Midbrain (tissue), 1 donor: ENCODE measurements around the gene WASF1.
"Not testable (repeated sequence)": the region's sequence is repeated elsewhere in the genome, so short reads cannot be mapped to it uniquely, and the experiment has no call there.

Experiments
- DNase-seq: peaks from one replicate; lab custom pipeline; 2025; lab: John Stamatoyannopoulos, UW

The WASF1 gene

DNA sequence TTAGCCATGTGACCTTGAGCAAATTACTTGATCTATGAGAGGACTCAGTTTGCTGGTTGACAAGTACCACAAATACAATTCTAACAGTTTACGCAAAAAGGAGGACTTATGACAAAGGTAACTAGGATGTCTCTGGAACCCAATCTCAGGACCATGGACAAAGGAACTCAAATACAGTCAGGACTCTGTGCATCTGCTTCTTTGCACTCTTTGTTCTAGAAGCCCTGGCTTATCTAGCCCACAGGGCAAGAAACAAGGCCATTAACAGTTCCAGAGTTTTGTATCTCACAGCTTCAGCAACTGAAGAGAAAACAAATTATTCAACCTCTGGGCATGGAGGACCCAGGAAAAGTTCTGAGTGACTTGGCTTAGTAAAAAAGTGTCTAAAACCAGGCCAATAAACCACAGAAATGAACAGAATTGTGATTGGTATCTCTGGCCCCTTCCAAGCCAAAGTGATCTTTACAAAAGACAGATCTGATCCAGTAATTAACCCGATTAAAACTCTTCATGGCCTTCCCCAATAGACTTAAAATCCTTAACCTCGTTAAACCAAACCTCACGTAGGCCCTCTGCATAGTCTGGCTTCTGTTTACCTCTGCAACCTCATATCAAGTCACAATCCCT lies 5.9 kb downstream of the WASF1 start:
- peak; percentile 12 for DNase-seq

GRCh38 chr6:110170081-110170480 lies 9.4 kb downstream of the WASF1 start:
- DNase-seq, result no peak

DNA sequence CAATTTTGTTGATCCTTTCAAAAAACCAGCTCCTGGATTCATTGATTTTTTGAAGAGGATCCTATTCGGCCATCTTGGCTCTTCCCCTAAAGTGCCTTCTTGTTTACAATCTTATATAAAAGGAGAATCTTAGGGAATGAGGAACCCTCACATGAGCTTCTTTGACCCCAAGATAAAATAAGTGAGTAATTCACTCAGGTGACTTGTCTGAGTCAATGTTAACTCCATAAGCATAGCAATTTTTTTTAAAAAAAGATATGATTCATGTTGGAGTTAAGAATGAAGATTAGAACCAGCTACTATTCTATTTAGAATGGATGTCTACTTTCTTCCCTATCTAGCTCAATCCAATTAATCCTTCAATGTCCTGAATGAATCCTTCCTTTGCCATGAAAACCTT lies 21.0 kb downstream of the WASF1 start:
- no peak for DNase-seq

- DNase-seq, result no peak
Observed at GRCh38 chr6:110147870-110148269, 31.6 kb downstream of the WASF1 start.

GRCh38 chr6:110140650-110141049 lies 38.8 kb downstream of the WASF1 start:
- DNase-seq, result no peak

DNA sequence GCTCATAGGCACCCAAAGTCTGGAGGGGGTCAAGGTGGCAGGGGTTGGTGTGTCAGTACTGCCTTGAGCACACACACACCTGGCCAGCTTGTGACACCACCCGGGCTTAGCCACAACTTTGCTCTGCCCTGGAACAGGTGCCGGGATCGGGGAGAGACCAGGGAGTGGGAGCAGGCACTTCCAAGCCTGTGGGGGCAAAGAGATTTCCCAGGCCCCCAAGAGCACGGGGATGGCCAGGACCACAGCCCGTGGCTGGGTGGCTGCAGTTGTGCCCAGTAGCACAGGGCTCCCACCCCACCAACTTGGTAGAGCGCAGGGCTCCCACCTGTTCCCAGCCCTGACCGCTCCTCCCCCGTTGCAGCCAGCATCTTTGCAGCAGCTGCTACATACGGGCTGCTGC lies 40.4 kb downstream of the WASF1 start:
- no peak for DNase-seq

DNA sequence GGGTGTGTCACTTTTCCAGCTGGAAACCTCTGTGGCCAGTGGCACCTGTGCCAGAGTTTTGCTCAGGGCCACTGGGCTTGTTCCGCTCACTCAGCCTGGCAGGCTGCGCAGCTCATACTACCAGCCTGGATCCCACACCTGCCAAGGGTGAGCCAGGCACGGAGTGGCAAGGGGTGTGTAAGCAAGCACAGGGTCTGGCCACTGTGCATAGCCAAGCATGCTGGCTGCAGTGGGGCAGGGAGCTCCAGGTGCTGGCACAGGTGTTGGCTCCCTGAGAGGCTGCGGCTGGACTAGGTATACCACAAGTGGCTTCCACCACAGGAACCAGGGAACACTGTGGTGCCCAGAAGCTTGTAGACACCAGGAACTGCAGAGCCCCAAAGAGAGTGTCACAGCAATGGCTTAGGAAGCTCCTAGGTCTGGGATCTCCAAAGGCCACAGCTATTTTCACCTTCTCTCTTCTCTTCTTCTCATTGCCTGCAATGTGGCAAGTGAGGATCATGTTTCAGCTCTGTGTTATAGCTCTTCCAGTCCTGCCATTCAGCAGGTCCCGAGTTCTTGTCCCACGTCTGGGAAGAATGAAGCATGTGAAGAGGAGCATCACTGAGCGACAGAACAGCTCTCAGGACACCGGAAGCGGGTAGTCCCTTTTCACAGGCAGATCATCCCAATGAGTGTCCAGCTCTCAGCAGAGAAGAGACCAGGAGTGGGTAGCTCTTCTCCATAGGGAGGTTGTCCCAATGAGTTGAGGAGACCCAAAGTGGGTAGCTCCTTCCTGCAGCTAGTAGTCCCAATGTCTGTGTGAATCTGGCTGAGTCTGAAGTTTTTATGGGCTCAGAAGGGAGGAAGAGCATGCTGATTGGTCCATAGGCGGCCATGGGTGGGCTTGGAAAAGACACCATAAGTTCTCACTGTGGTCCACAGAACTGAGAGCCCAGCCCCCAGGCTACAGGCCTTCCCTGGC lies 41.3 kb downstream of the WASF1 start:
- no peak for DNase-seq

GRCh38 chr6:110130362-110130761 lies 49.1 kb downstream of the WASF1 start:
- DNase-seq, result no peak

DNA sequence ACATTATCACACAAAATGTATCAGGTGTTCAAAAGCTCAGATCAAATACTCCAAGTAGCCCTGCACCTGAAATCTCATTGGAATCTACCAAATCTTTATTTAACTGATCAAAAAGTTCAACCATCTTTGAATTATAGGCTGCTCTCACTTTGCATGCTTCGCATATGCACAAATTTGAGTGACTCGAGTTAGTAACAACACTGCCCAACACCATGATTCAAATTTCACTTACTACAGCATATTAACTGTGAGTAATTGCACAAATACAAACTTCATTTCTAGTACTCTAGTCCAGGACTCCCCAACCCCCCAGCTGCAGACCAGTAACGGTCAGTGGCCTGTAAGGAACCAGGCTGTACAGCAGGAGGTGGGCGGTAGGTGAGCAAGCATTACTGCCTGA lies 51.1 kb downstream of the WASF1 start:
- DNase-seq, result no peak

- DNase-seq, result no peak
Observed at GRCh38 chr6:110125361-110125760, 54.1 kb downstream of the WASF1 start.

GRCh38 chr6:110121655-110122054 lies 57.8 kb downstream of the WASF1 start:
- not testable (repeated sequence) for DNase-seq

DNA sequence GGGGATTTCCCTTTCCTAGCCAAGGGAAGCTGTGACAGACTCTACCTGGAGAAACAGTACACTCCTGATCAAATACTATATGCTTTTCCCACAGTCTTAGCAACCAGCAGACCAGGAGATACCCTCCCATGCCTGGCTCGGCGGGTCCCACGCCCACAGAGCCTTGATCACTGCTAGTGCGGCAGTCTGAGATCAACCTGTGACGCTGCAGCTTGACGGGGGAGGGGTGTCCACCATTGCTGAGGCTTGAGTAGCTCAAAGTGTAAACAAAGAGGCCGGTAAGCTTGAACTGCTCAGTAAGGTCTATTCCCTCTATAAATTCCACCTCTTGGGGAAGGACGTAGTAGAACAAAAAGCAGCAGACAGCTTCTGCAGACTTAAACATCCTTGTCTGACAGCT lies 63.2 kb downstream of the WASF1 start:
- no peak for DNase-seq

DNA sequence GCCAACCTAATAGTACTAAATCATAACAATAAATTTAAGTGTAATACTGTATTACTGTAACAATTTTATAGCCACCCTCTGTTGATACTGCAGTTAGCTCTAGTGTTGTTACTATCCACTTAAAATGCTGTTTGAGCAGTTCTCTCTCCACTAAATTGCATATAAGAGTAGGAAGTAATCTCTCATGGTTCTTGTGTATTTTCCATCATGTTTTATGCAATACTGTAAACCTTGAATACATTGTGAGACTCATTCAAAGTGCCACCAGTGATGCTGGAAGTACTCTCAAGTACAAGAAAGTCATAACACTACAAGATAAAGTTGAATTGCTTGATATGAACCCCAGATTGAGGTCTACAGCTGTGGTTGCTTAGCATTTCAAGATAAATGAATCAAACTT lies 65.5 kb downstream of the WASF1 start:
- no peak for DNase-seq

GRCh38 chr6:110105296-110105695 lies 74.2 kb downstream of the WASF1 start:
- DNase-seq, result no peak

DNA sequence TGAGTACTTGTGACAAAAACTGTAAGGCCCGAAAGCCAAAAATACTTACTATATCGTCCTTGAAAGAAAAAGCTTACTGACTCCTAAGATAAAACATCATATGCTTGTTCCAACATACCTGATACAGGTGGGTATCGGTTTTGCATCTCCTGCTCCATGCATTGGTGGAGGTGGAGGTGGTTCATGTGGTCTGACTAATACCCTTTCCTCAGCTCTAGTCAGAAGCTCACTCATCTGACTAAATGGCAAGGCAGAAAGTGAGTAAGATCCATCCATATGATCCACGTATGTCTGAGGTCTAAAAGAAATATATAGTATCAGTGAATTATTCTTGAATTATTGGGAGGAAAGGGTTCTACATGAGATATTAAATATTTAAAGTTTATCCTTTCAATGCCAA lies 76.2 kb downstream of the WASF1 start:
- DNase-seq, result no peak

DNA sequence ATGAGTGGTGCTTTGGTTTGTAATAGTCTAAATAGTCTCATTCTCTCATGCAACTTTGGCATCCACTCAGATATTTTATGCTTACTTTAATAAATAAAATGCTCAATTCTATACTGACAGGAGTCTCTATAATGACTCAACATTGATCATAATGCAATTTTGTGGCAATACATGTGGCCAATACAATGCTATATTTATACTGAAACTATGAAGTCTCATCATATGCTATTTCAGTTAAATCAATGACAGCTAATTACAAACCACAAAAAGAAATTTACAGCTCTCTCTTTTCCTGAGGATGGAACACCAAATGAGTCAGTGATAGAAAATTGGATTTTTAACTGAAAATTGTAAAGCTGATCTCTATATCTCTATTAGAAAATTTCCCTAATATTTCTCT lies 77.1 kb downstream of the WASF1 start:
- DNase-seq, result no peak

DNA sequence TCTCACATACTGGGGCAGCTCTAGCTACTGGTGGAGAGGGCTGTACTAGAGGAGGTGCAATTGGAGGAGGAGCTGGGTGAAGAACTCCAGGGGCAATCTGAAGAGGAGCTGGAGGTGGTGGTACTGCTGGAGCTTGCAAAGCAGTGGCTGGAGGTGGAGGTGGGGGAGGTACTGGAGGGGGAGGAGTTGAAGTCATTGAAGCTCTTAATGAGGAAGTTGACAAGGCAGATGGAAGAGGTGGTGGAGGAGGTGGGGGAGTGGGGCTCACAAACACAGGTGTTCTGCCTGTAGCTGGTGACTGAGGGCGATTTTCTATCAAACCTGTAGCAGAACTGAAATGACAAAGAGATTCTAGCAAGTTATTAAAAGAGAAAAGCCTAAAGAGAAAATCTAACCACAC lies 77.6 kb downstream of the WASF1 start:
- DNase-seq, result no peak

GRCh38 chr6:110098511-110099116 lies 80.9 kb downstream of the WASF1 start:
- DNase-seq, result no peak

- no peak for DNase-seq
Observed at GRCh38 chr6:110097443-110097842, 82.0 kb downstream of the WASF1 start.

GRCh38 chr6:110095935-110096334 lies 83.5 kb downstream of the WASF1 start:
- DNase-seq, result no peak

DNA sequence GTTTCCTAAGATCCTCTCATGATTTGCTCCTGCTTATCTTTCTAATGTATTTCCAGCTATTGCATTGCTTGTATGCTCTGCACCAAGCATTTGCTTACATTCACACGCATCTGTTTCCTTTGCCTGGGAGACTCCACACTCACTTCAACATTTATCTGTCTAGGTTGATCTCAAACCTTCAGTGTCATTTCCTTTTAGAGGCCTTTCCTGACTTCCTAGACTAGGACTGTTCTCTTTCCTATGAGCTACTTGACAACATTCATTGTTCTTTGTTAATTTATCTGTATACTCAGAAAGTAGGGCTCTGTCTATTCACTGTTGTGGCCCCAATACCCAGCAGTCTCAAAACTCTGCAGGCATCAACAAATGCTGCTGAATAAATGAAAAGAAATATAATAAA lies 84.4 kb downstream of the WASF1 start:
- peak; percentile 50 for DNase-seq

- DNase-seq, result no peak
Observed at GRCh38 chr6:110093981-110094380, 85.5 kb downstream of the WASF1 start.

GRCh38 chr6:110090876-110091275 lies 88.6 kb downstream of the WASF1 start:
- DNase-seq, result no peak
